ENCODE measurements around the gene PCDHA4.
"Not testable (repeated sequence)": the region's sequence is repeated elsewhere in the genome, so short reads cannot be mapped to it uniquely, and the experiment has no call there.

Gene PCDHA4

GRCh38 chr5:140791089-140791488 lies 15.8 kb upstream of the PCDHA4 start:
- no peak overlapping the region for H3K4me3 ChIP-seq (ENCODE audit: control insufficient read depth, low read depth, low read length)
- TF ChIP-seq CTCF (conservative IDR thresholded peaks at IDR 0.05; ENCODE audit: control insufficient read depth, insufficient read depth, low read depth, low read length), result no peak
- no peak for DNase-seq (ENCODE audit: low read depth)

- TF ChIP-seq CTCF (conservative IDR thresholded peaks at IDR 0.05; ENCODE audit: control insufficient read depth, insufficient read depth, low read depth, low read length), result peak; percentile 16
- peak; percentile 3 for DNase-seq (ENCODE audit: low read depth)
- no peak within 1 kb of the TSS for H3K4me3 ChIP-seq (ENCODE audit: control insufficient read depth, low read depth, low read length)
Observed at GRCh38 chr5:140794595-140795258, 12.1 kb upstream of the PCDHA4 start, which contains the start of gene PCDHA2. TSS of gene PCDHA2 (plus strand) at chr5:140794852.

- no peak for DNase-seq (ENCODE audit: low read depth)
- peak; percentile 21 for TF ChIP-seq CTCF (conservative IDR thresholded peaks at IDR 0.05; ENCODE audit: control insufficient read depth, insufficient read depth, low read depth, low read length)
Observed at GRCh38 chr5:140795259-140795641, 11.6 kb upstream of the PCDHA4 start.

GRCh38 chr5:140796072-140796717 lies 10.7 kb upstream of the PCDHA4 start:
- not testable (repeated sequence) for DNase-seq (ENCODE audit: low read depth); H3K4me3 ChIP-seq (ENCODE audit: control insufficient read depth, low read depth, low read length)

More at GRCh38 chr5:140795259-140795641, 11.6 kb upstream of the PCDHA4 start:
- no peak overlapping the region for H3K4me3 ChIP-seq (ENCODE audit: control insufficient read depth, low read depth, low read length)

- TF ChIP-seq CTCF (conservative IDR thresholded peaks at IDR 0.05; ENCODE audit: control insufficient read depth, insufficient read depth, low read depth, low read length), result no peak
- H3K4me3 ChIP-seq (ENCODE audit: control insufficient read depth, low read depth, low read length), result no peak overlapping the region
- no peak for DNase-seq (ENCODE audit: low read depth)
Observed at GRCh38 chr5:140796718-140797095, 10.2 kb upstream of the PCDHA4 start.

- no peak within 1 kb of the TSS for H3K4me3 ChIP-seq (ENCODE audit: control insufficient read depth, low read depth, low read length)
- TF ChIP-seq CTCF (conservative IDR thresholded peaks at IDR 0.05; ENCODE audit: control insufficient read depth, insufficient read depth, low read depth, low read length), result peak; percentile 28
- peak; percentile 34 for DNase-seq (ENCODE audit: low read depth)
Observed at GRCh38 chr5:140800816-140801493, 5.9 kb upstream of the PCDHA4 start, which contains the start of gene PCDHA3. TSS of gene PCDHA3 (plus strand) at chr5:140801057.

- peak; percentile 27 for TF ChIP-seq CTCF (conservative IDR thresholded peaks at IDR 0.05; ENCODE audit: control insufficient read depth, insufficient read depth, low read depth, low read length)
- H3K4me3 ChIP-seq (ENCODE audit: control insufficient read depth, low read depth, low read length), result no peak overlapping the region
- DNase-seq (ENCODE audit: low read depth), result peak; percentile 4
Observed at GRCh38 chr5:140801494-140801841, 5.4 kb upstream of the PCDHA4 start.

- not testable (repeated sequence) for H3K4me3 ChIP-seq (ENCODE audit: control insufficient read depth, low read depth, low read length)
Observed at GRCh38 chr5:140802381-140802780, 4.5 kb upstream of the PCDHA4 start.

More at GRCh38 chr5:140802381-140802780, 4.5 kb upstream of the PCDHA4 start:
- not testable (repeated sequence) for DNase-seq (ENCODE audit: low read depth)

Data from fibroblast of mammary gland (primary cell).